Muscle layer of duodenum (tissue), 2 donors: Measurements from ENCODE around the gene CRABP2.

Experiments
- H3K27ac ChIP-seq: one replicate; pipeline ENCODE4 v1.7.0; 2013; ENCODE audit warnings: mild to moderate bottlenecking, low read length
- H3K27me3 ChIP-seq: one replicate; pipeline ENCODE4 v1.7.0; 2013; ENCODE audit warnings: low read depth, mild to moderate bottlenecking, control low read depth, low read length
- H3K36me3 ChIP-seq, 2 donors: one replicate each; pipeline ENCODE4 v1.7.0; 2013; ENCODE audit warnings: low read length in 2 of 2, control low read depth in 1 of 2, mild to moderate bottlenecking in 1 of 2; ENCODE audit not compliant: insufficient read depth in 2 of 2, control insufficient read depth in 1 of 2
- H3K4me1 ChIP-seq, 2 donors: one replicate each; pipeline ENCODE4 v1.7.0; 2013; ENCODE audit warnings: low read length in 2 of 2, mild to moderate bottlenecking in 2 of 2, control low read depth in 1 of 2, moderate library complexity in 1 of 2; ENCODE audit not compliant: insufficient read depth in 2 of 2, control insufficient read depth in 1 of 2
- H3K4me3 ChIP-seq, 2 donors: one replicate each; pipeline ENCODE4 v1.7.0; 2013; ENCODE audit warnings: low read length in 2 of 2, low read depth in 1 of 2, mild to moderate bottlenecking in 1 of 2
- H3K9me3 ChIP-seq, 2 donors: one replicate each; pipeline ENCODE4 v1.7.0; 2013; ENCODE audit warnings: low read length in 2 of 2, control low read depth in 1 of 2, mild to moderate bottlenecking in 1 of 2; ENCODE audit not compliant: control insufficient read depth in 1 of 2
- donor health status: healthy.

The CRABP2 gene

GRCh38 chr1:156696755-156697154 is 8.6 kb downstream of the CRABP2 start:
- Histone ChIP-seq H3K36me3 (peaks cover 0 to 5% of the 10 kb centered on the region in 2 donors), H3K27me3 (no peaks in the 10 kb centered on the region), H3K27ac (no peak overlapping the region), H3K4me1 (peaks cover 0 to 10% of the 10 kb centered on the region in 2 donors), H3K4me3 (no peak overlapping the region), H3K9me3 (no peaks in the 10 kb centered on the region)

- no peak overlapping the region for H3K4me3 ChIP-seq
- H3K27me3 ChIP-seq, result peaks cover 8% of the 10 kb centered on the region
- H3K4me1 ChIP-seq, result peaks cover 0 to 16% of the 10 kb centered on the region in 2 donors
- H3K36me3 ChIP-seq, result no peaks in the 10 kb centered on the region
- H3K27ac ChIP-seq, result no peak overlapping the region
- no peaks in the 10 kb centered on the region for H3K9me3 ChIP-seq
Measured at GRCh38 chr1:156694690-156694962, 10.8 kb downstream of the CRABP2 start.

GRCh38 chr1:156693848-156694689 is 11.3 kb downstream of the CRABP2 start:
- H3K27ac ChIP-seq, result no peak overlapping the region
- no peaks in the 10 kb centered on the region for H3K36me3 ChIP-seq
- H3K27me3 ChIP-seq, result peaks cover 8% of the 10 kb centered on the region
- peaks cover 0 to 21% of the 10 kb centered on the region in 2 donors for H3K4me1 ChIP-seq
- no peak overlapping the region for H3K4me3 ChIP-seq
- H3K9me3 ChIP-seq, result no peaks in the 10 kb centered on the region

GRCh38 chr1:156692925-156693847 is 12.2 kb downstream of the CRABP2 start:
- Histone ChIP-seq H3K36me3 (no peaks in the 10 kb centered on the region), H3K9me3 (no peaks in the 10 kb centered on the region), H3K4me3 (no peak overlapping the region), H3K4me1 (peaks cover 0 to 22% of the 10 kb centered on the region in 2 donors), H3K27ac (no peak overlapping the region), H3K27me3 (peaks cover 8% of the 10 kb centered on the region)

- peaks cover 0 to 22% of the 10 kb centered on the region in 2 donors for H3K4me1 ChIP-seq
- no peak overlapping the region for H3K4me3 ChIP-seq
- peaks cover 8% of the 10 kb centered on the region for H3K27me3 ChIP-seq
- H3K27ac ChIP-seq, result no peak overlapping the region
- H3K9me3 ChIP-seq, result no peaks in the 10 kb centered on the region
- no peaks in the 10 kb centered on the region for H3K36me3 ChIP-seq
Measured at GRCh38 chr1:156692441-156692924, 12.9 kb downstream of the CRABP2 start.

- H3K27ac ChIP-seq, result no peak overlapping the region
- peaks cover 8% of the 10 kb centered on the region for H3K27me3 ChIP-seq
- H3K36me3 ChIP-seq, result no peaks in the 10 kb centered on the region
- H3K9me3 ChIP-seq, result no peaks in the 10 kb centered on the region
- H3K4me1 ChIP-seq, result peaks cover 0 to 22% of the 10 kb centered on the region in 2 donors
- H3K4me3 ChIP-seq, result no peak overlapping the region
Measured at GRCh38 chr1:156691665-156692440, 13.5 kb downstream of the CRABP2 start.

- H3K36me3 ChIP-seq, result no peaks in the 10 kb centered on the region
- H3K27me3 ChIP-seq, result peaks cover 8% of the 10 kb centered on the region
- no peaks in the 10 kb centered on the region for H3K9me3 ChIP-seq
- H3K4me1 ChIP-seq, result peaks cover 0 to 22% of the 10 kb centered on the region in 2 donors
- no peak overlapping the region for H3K27ac ChIP-seq
- H3K4me3 ChIP-seq, result no peak overlapping the region
Measured at GRCh38 chr1:156691191-156691590, 14.2 kb downstream of the CRABP2 start.

- Histone ChIP-seq H3K27me3 (peaks cover 8% of the 10 kb centered on the region), H3K27ac (no peak overlapping the region), H3K36me3 (no peaks in the 10 kb centered on the region)
Measured at GRCh38 chr1:156690675-156691036, 14.7 kb downstream of the CRABP2 start.

GRCh38 chr1:156689953-156690674 is 15.3 kb downstream of the CRABP2 start:
- Histone ChIP-seq H3K27ac (no peak overlapping the region), H3K9me3 (no peaks in the 10 kb centered on the region), H3K4me3 (no peak overlapping the region), H3K27me3 (peaks cover 8% of the 10 kb centered on the region), H3K4me1 (peaks cover 0 to 22% of the 10 kb centered on the region in 2 donors), H3K36me3 (no peaks in the 10 kb centered on the region)

More at GRCh38 chr1:156690675-156691036, 14.7 kb downstream of the CRABP2 start:
- H3K9me3 ChIP-seq, result no peaks in the 10 kb centered on the region
- H3K4me3 ChIP-seq, result no peak overlapping the region
- H3K4me1 ChIP-seq, result peaks cover 0 to 22% of the 10 kb centered on the region in 2 donors

GRCh38 chr1:156689035-156689952 is 16.1 kb downstream of the CRABP2 start:
- Histone ChIP-seq H3K27ac (no peak overlapping the region), H3K9me3 (no peaks in the 10 kb centered on the region), H3K27me3 (peaks cover 8% of the 10 kb centered on the region), H3K4me3 (no peak overlapping the region), H3K36me3 (no peaks in the 10 kb centered on the region), H3K4me1 (peaks cover 0 to 22% of the 10 kb centered on the region in 2 donors)
